Measurements from ENCODE around the gene UCK1. TPM values are rescaled to one million over a fixed set of nuclear protein-coding genes. Genes with fewer than 3 reads are reported as not detected.

The UCK1 gene
- total RNA-seq, 1 experiment from 2014 or later, result 31.7 TPM

GRCh38 chr9:131528886-131529505 is 2.1 kb downstream of the UCK1 start:
- 0 out of 2 replicates have a peak, but pooled peaks cover 6% of the 10 kb centered on the region for H3K4me1 ChIP-seq (replicated peaks; ENCODE audit: insufficient read depth)
- DNase-seq, result no peak
- intact Hi-C loops (cut with micrococcal nuclease; ENCODE audit: unreplicated experiment), result no loop called here
- H3K9me2 ChIP-seq (ENCODE audit: insufficient read depth), result no peaks in the 10 kb centered on the region
- H3K27me3 ChIP-seq (ENCODE audit: insufficient read depth, low read depth), result no peaks in the 10 kb centered on the region
- CTCF ChIA-PET, result no interaction called here
- no peak overlapping the region for H3K4me2 ChIP-seq
- H3K79me2 ChIP-seq (ENCODE audit: low read depth), result no peaks in the 10 kb centered on the region
- no peaks in the 10 kb centered on the region for H3K9me3 ChIP-seq (ENCODE audit: insufficient read depth, low read depth)
- POLR2A ChIA-PET (ENCODE audit: unreplicated experiment), result no interaction called here
- TF ChIP-seq EZH2 (IDR thresholded peaks at IDR 0.05; ENCODE audit: low read depth), result no peak
- TF ChIP-seq CTCF (conservative IDR thresholded peaks at IDR 0.05), result no peak
- no peak overlapping the region for H3K4me3 ChIP-seq
- 0 out of 2 replicates have a peak, but pooled peaks cover 4% of the 10 kb centered on the region for H3K36me3 ChIP-seq (ENCODE audit: low read depth)
- H2AFZ ChIP-seq, result no peak overlapping the region
- BruUV-seq (replicated peaks), result no TSS peak
- H3F3A ChIP-seq (ENCODE audit: insufficient read depth, low read depth), result peaks cover 8% of the 10 kb centered on the region
- H4K20me1 ChIP-seq (ENCODE audit: insufficient read depth), result peaks cover under 1% of the 10 kb centered on the region
- H3K27ac ChIP-seq, result no peak overlapping the region

GRCh38 chr9:131528186-131528585 is 2.9 kb downstream of the UCK1 start:
- no peak for TF ChIP-seq CTCF (conservative IDR thresholded peaks at IDR 0.05)
- no peak for TF ChIP-seq EZH2 (IDR thresholded peaks at IDR 0.05; ENCODE audit: low read depth)
- no peak overlapping the region for H3K27ac ChIP-seq
- H4K20me1 ChIP-seq (ENCODE audit: insufficient read depth), result peaks cover 8% of the 10 kb centered on the region
- no peaks in the 10 kb centered on the region for H3K9me2 ChIP-seq (ENCODE audit: insufficient read depth)
- no peaks in the 10 kb centered on the region for H3K27me3 ChIP-seq (ENCODE audit: insufficient read depth, low read depth)
- no peak overlapping the region for H2AFZ ChIP-seq
- no peak for DNase-seq
- H3K79me2 ChIP-seq (ENCODE audit: low read depth), result no peaks in the 10 kb centered on the region
- H3F3A ChIP-seq (ENCODE audit: insufficient read depth, low read depth), result peaks cover 8% of the 10 kb centered on the region
- no peaks in the 10 kb centered on the region for H3K9me3 ChIP-seq (ENCODE audit: insufficient read depth, low read depth)
- H3K36me3 ChIP-seq (ENCODE audit: low read depth), result 0 out of 2 replicates have a peak, but pooled peaks cover 4% of the 10 kb centered on the region
- intact Hi-C loops (cut with micrococcal nuclease; ENCODE audit: unreplicated experiment), result no loop called here
- H3K4me3 ChIP-seq, result no peak overlapping the region
- ChIA-PET CTCF (interaction anchor here (0.6 kb wide), 1 partner anchor 180 kb away, joined by 7 read pairs; no protein-coding TSS in a partner anchor), POLR2A (ENCODE audit: unreplicated experiment) (no interaction called here)
- 0 out of 2 replicates have a peak, but pooled peaks cover 6% of the 10 kb centered on the region for H3K4me1 ChIP-seq (replicated peaks; ENCODE audit: insufficient read depth)
- no TSS peak for BruUV-seq (replicated peaks)
- no peak overlapping the region for H3K4me2 ChIP-seq

GRCh38 chr9:131525643-131526565 is 5.2 kb downstream of the UCK1 start:
- H4K20me1 ChIP-seq (ENCODE audit: insufficient read depth), result peaks cover 8% of the 10 kb centered on the region
- no peak overlapping the region for H3K4me2 ChIP-seq
- intact Hi-C loops (cut with micrococcal nuclease; ENCODE audit: unreplicated experiment), result no loop called here
- no peaks in the 10 kb centered on the region for H3K9me3 ChIP-seq (ENCODE audit: insufficient read depth, low read depth)
- no peak overlapping the region for H3K27ac ChIP-seq
- POLR2A ChIA-PET (ENCODE audit: unreplicated experiment), result no interaction called here
- H3K9me2 ChIP-seq (ENCODE audit: insufficient read depth), result no peaks in the 10 kb centered on the region
- H3F3A ChIP-seq (ENCODE audit: insufficient read depth, low read depth), result peaks cover 8% of the 10 kb centered on the region
- H3K4me1 ChIP-seq (replicated peaks; ENCODE audit: insufficient read depth), result 0 out of 2 replicates have a peak, but pooled peaks cover 6% of the 10 kb centered on the region
- no peak for DNase-seq
- H3K4me3 ChIP-seq, result no peak overlapping the region
- no peak overlapping the region for H2AFZ ChIP-seq
- no peaks in the 10 kb centered on the region for H3K79me2 ChIP-seq (ENCODE audit: low read depth)
- H3K36me3 ChIP-seq (ENCODE audit: low read depth), result 0 out of 2 replicates have a peak, but pooled peaks cover 4% of the 10 kb centered on the region
- CTCF ChIA-PET, result no interaction called here
- TF ChIP-seq CTCF (conservative IDR thresholded peaks at IDR 0.05), result no peak
- no peak for TF ChIP-seq EZH2 (IDR thresholded peaks at IDR 0.05; ENCODE audit: low read depth)
- no peaks in the 10 kb centered on the region for H3K27me3 ChIP-seq (ENCODE audit: insufficient read depth, low read depth)
- BruUV-seq (replicated peaks), result no TSS peak
